Right lobe of liver (tissue), 6 donors: ENCODE data around the gene DYRK2. TPM values are rescaled to one million over a fixed set of nuclear protein-coding genes. Genes with fewer than 3 reads are reported as not detected.

ENCODE experiments used
- ATAC-seq, 4 donors: fragments of 200-7000 bp; cut with Tn5 transposase; one replicate each; pipeline ENCODE4 v1.9.1; 2020; ENCODE audit warnings: mild to moderate bottlenecking in 4 of 4, moderate library complexity in 4 of 4
- DNase-seq, 3 donors: peaks; one replicate each; pipeline ENCODE4 v3.0.0-alpha.2; 2020
- H3K27ac ChIP-seq, 3 donors: fragments of 200-600 bp; one replicate each; pipeline ENCODE4 v1.8.0; 2022
- H3K27me3 ChIP-seq, 2 donors: fragments of 200-600 bp; one replicate each; pipeline ENCODE4 v1.8.0; 2022
- H3K36me3 ChIP-seq, 4 donors: fragments of 200-600 bp; sonication (generic) in 1 of 4; one replicate each; pipeline versions ENCODE4 v1.5.1 to v1.8.0; 2017 to 2022; ENCODE audit warnings: control low read depth in 1 of 4
- H3K4me1 ChIP-seq, 4 donors: fragments of 200-600 bp; sonication (generic) in 1 of 4; one replicate each; pipeline versions ENCODE4 v1.5.1 to v1.8.0; 2017 to 2022; ENCODE audit warnings: control low read depth in 1 of 4
- H3K4me3 ChIP-seq, 3 donors: fragments of 200-600 bp; one replicate each; pipeline ENCODE4 v1.8.0; 2022
- H3K9me3 ChIP-seq, 4 donors: fragments of 200-600 bp; sonication (generic) in 1 of 4; one replicate each; pipeline versions ENCODE4 v1.5.1 to v1.8.0; 2017 to 2022; ENCODE audit warnings: control low read depth in 1 of 4
- CTCF ChIP-seq, 4 donors: fragments of 200-600 bp in 3 of 4; fragments of 450-650 bp in 1 of 4; IDR thresholded peaks; one replicate each; pipeline versions ENCODE4 v1.5.1 to v1.8.0; 2016 to 2022; ENCODE audit warnings: antibody characterized with exemption in 4 of 4, mild to moderate bottlenecking in 2 of 4
- POLR2A ChIP-seq: fragments of 450-650 bp; IDR thresholded peaks from one replicate; pipeline ENCODE4 v1.6.1; 2017; ENCODE audit warnings: antibody characterized with exemption, mild to moderate bottlenecking
- whole genome bisulfite sequencing: methylation state at CpG from one replicate; pipeline ENCODE4 v1.1.6; 2018; ENCODE audit warnings: low coverage, low lambda C conversion rate; ENCODE audit not compliant: insufficient coverage; ENCODE audit errors: missing lambda C conversion rate; 5-methylcytosine and 5-hydroxymethylcytosine counted together
- intact Hi-C, 2 donors: fragments of 100-400 bp; cut with DNase I; formaldehyde crosslinking; loops; one replicate each; pipeline versions ENCODE4 v1.11.2 to v1.14.1; 2022
- total RNA-seq, 6 experiments: library from RNA; depleted of rRNA in 2 of 6; stranded (reverse); fragments of >200 nt in 2 of 6; fragmentation: NEBNext Ultra II Directional in 3 of 6; extraction: Animal tissue kit (Norgen Biotek cat#: 25700) in 3 of 6; gene quantifications; one replicate each; pipeline versions ENCODE4 v1.1.0 to v1.2.4, GENCODE V29; 2016 to 2023
- donor health status: DM: no; HTN: yes; CAD: no.
- donor health status: DM: no; HTN: no; CAD: no.
- donor health status: DM: no; HTN: no; CAD: no.
- donor health status: DM: no; HTN: yes; CAD: no.
- donor health status: DM: no; HTN: yes; CAD: no.

DYRK2 gene
- total RNA-seq, 6 experiments from 2014 or later: 6.5 to 12.5 (median 6.9) TPM

- no peak for TF ChIP-seq CTCF (IDR thresholded peaks at IDR 0.05)
- no peak for TF ChIP-seq POLR2A
- ATAC-seq: no peak
- H3K9me3 ChIP-seq: no peaks in the 10 kb centered on the region
- no peak overlapping the region for H3K4me3 ChIP-seq
- DNase-seq: no peak
- no peak overlapping the region for H3K27ac ChIP-seq
- no peaks in the 10 kb centered on the region for H3K27me3 ChIP-seq
- H3K36me3 ChIP-seq: no peaks in the 10 kb centered on the region
- no peaks in the 10 kb centered on the region for H3K4me1 ChIP-seq
- intact Hi-C loops: no loop called here
- 86% methylated on average over 2 of the region's 2 CpGs for WGBS
Measured at GRCh38 chr12:67701121-67701520, 52.6 kb downstream of the DYRK2 start.

- DNase-seq: no peak
- no peak overlapping the region for H3K4me3 ChIP-seq
- H3K27me3 ChIP-seq: no peaks in the 10 kb centered on the region
- no peak overlapping the region for H3K27ac ChIP-seq
- 100% methylated on average over 1 of the region's 1 CpG for WGBS
- TF ChIP-seq CTCF (IDR thresholded peaks at IDR 0.05) (no peak), POLR2A (no peak)
- intact Hi-C loops: no loop called here
- ATAC-seq: no peak
- no peaks in the 10 kb centered on the region for H3K36me3 ChIP-seq
- H3K4me1 ChIP-seq: no peaks in the 10 kb centered on the region
- no peaks in the 10 kb centered on the region for H3K9me3 ChIP-seq
Measured at GRCh38 chr12:67702136-67702535, 53.6 kb downstream of the DYRK2 start.

GRCh38 chr12:67704071-67704470 is 55.5 kb downstream of the DYRK2 start:
- Histone ChIP-seq H3K4me3 (no peak overlapping the region), H3K27ac (no peak overlapping the region), H3K27me3 (no peaks in the 10 kb centered on the region), H3K9me3 (no peaks in the 10 kb centered on the region), H3K4me1 (no peaks in the 10 kb centered on the region), H3K36me3 (no peaks in the 10 kb centered on the region)
- TF ChIP-seq CTCF (IDR thresholded peaks at IDR 0.05): no peak
- TF ChIP-seq POLR2A: no peak
- ATAC-seq (no peak), DNase-seq (no peak)
- intact Hi-C loops: no loop called here
- WGBS: 84% methylated on average over 4 of the region's 4 CpGs

GRCh38 chr12:67705394-67706370 is 57.1 kb downstream of the DYRK2 start:
- 38% methylated on average over 6 of the region's 6 CpGs for WGBS
- no peaks in the 10 kb centered on the region for H3K4me1 ChIP-seq
- H3K27me3 ChIP-seq: no peaks in the 10 kb centered on the region
- no peak for TF ChIP-seq CTCF (IDR thresholded peaks at IDR 0.05)
- no peak for TF ChIP-seq POLR2A
- no peak overlapping the region for H3K4me3 ChIP-seq
- no peaks in the 10 kb centered on the region for H3K9me3 ChIP-seq
- intact Hi-C loops: no loop called here
- no peaks in the 10 kb centered on the region for H3K36me3 ChIP-seq
- no peak for ATAC-seq
- DNase-seq: no peak
- H3K27ac ChIP-seq: no peak overlapping the region
